Dedifferentiated amniotic fluid mesenchymal stem cell (primary cell): ENCODE data around the gene BCAT1.

Experiments
- DNase-seq: peaks from one replicate; pipeline ENCODE4 v3.0.0-alpha.2; 2016; ENCODE audit errors: extremely low spot score

BCAT1 gene

DNA sequence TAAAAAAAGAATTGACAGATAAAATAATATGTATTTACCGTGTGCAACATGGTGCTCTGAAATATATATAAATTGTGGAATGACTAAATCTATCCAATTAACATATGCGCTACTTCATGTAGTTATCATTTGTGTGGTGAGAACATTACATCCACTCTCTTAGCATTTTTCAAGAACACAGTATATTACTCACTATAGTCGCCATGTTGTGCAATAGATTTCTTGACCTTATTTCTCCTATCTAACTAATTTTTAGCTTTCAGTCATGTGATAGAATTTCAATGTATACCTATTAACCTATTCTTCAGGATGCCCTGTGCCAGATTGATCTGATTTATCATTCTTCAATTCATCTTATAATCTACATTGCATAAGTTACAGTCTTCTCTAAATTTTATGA lies 178.6 kb downstream of the BCAT1 start:
- DNase-seq = no peak

GRCh38 chr12:24769682-24770081 lies 179.2 kb downstream of the BCAT1 start:
- no peak for DNase-seq

- DNase-seq = no peak
These were observed 180.5 kb downstream of the BCAT1 start for GRCh38 chr12:24768415-24768814.

DNA sequence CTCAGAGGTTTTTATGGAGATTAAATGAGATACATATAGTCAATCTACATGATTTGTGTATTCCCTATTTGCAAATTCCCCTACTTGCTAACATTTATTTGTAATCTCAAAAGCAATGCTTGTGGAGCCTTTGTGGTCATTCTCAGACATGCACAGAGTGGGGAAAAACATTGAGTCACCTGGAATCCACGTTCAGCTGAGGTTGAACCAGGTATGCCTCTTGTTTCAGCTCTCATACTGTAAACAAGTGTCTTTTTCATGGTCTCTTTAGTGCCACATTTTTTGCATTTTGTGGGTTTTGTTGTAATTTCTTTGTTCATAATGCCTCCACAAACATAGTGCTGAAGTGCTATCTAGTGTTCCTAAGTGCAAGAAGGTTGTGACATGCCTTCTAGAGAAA lies 181.9 kb downstream of the BCAT1 start:
- DNase-seq = no peak

GRCh38 chr12:24764712-24765111 lies 184.2 kb downstream of the BCAT1 start:
- no peak for DNase-seq

DNA sequence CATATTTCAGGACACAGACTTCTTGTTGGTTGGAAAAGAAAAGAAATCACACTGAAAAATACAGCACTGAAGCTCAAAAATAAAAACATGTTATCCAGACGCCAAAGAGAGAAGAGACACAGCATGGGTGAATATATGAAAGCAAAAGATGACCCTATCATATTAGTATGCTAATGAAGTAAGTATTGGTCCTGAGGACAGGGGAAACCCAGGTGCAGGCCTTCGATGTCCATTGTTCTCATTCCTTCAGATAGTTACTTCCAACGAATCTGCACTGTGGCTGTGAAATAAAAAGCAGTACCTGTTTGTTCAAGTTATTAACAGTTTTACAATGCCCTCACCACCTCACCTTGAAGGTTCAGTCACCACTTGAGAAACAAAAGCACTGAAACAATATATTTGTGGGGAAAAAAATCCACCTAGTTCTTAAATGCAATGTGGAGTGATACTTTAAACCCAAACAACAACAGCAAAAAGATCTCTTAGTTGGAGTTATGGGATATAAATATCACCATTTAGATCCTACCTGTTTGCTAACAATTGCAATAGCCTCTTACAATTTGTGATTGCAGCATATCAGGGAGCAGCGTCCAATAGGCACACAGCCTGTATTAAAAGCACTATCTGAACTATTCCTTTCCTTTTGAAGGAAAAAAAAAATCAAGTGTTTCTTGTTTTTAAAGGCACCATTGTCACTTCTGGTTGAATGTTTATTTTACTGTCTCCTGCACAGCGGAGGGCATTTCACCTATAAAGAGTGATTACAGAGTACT lies 188.1 kb downstream of the BCAT1 start:
- DNase-seq = no peak

- no peak for DNase-seq
These were observed 188.7 kb downstream of the BCAT1 start for GRCh38 chr12:24760162-24760561.
